HCT116 (cell line): ENCODE results near the gene PRPF18. TPM values are rescaled to one million over a fixed set of nuclear protein-coding genes. Genes with fewer than 3 reads are reported as not detected.

Experiments
- ATAC-seq: fragments of 200-7000 bp; cut with Tn5 transposase; 2 replicates; pipeline ENCODE4 v1.9.1; 2020; ENCODE audit warnings: mild to moderate bottlenecking, moderate library complexity
- BruUV-seq: library from RNA; stranded (reverse); fragments of 400-500 nt; replicated peaks from 2 replicates; lab custom pipeline; 2021; lab: Mats Ljungman, UMichigan
- CTCF ChIA-PET: fragments of 300-600 bp; sonication (Branson Sonifier 250); formaldehyde crosslinking; loops from one replicate; lab custom pipeline; 2021; ENCODE audit warnings: antibody characterized with exemption; lab: Charles Lee
- POLR2A ChIA-PET: fragments of 300-600, 350-600 bp; sonication (Branson Sonifier 250); formaldehyde crosslinking; loops from one replicate; lab custom pipeline; 2021; ENCODE audit warnings: antibody characterized with exemption; lab: Charles Lee
- RAD21 ChIA-PET, 2 experiments: fragments of 300-600 bp; sonication (Branson Sonifier 250); formaldehyde crosslinking; loops; one replicate each; lab custom pipeline; 2023; ENCODE audit warnings: low total read pairs in 2 of 2; ENCODE audit not compliant: uncharacterized antibody in 2 of 2, unreplicated experiment in 2 of 2, low non-redundant PET in 1 of 2; lab: Charles Lee
- DNase-seq: peaks from one replicate; pipeline ENCODE4 v3.0.0-alpha.2; 2010; ENCODE audit warnings: low read depth, low spot score
- H2AFZ ChIP-seq: fragments of 200-600 bp; shearing (Covaris generic), sonication (generic); 2 replicates; pipeline ENCODE4 v1.6.1; 2017; ENCODE audit warnings: low read depth, mixed run types, mixed read lengths, antibody characterized with exemption, low read length; ENCODE audit not compliant: poor library complexity, severe bottlenecking
- H3K27ac ChIP-seq: 2 replicates; pipeline ENCODE4 v1.5.1; 2012; ENCODE audit warnings: low read depth, low read length
- H3K27me3 ChIP-seq: fragments of 200-600 bp; sonication (generic); 2 replicates; pipeline ENCODE4 v1.6.1; 2016; ENCODE audit warnings: mixed run types, low read length, mixed read lengths; ENCODE audit not compliant: insufficient read depth
- H3K36me3 ChIP-seq, 2 experiments: fragments of 200-500 bp in 1 of 2; fragments of 200-600 bp in 1 of 2; sonication (Bioruptor generic) in 1 of 2; sonication (generic) in 1 of 2; 2 replicates each; pipeline versions ENCODE4 v1.5.1 to v1.6.1; 2014 to 2016; ENCODE audit warnings: low read length in 2 of 2, inconsistent platforms in 1 of 2, mixed read lengths in 1 of 2, mixed run types in 1 of 2; ENCODE audit not compliant: insufficient read depth in 2 of 2, control insufficient read depth in 1 of 2
- H3K4me1 ChIP-seq, 2 experiments: fragments of 200-600 bp in 1 of 2; sonication (generic) in 1 of 2; 2 replicates each; pipeline versions ENCODE4 v1.5.1 to v1.6.1; 2012 to 2017; ENCODE audit warnings: low read length in 2 of 2, inconsistent platforms in 1 of 2, mild to moderate bottlenecking in 1 of 2, mixed read lengths in 1 of 2, mixed run types in 1 of 2, moderate library complexity in 1 of 2; ENCODE audit not compliant: insufficient read depth in 2 of 2, control insufficient read depth in 1 of 2
- H3K4me2 ChIP-seq: fragments of 200-600 bp; sonication (generic); 2 replicates; pipeline ENCODE4 v1.6.1; 2017; ENCODE audit warnings: mixed run types, low read length, mixed read lengths
- H3K4me3 ChIP-seq, 2 experiments: fragments of 200-600 bp in 1 of 2; sonication (generic) in 1 of 2; replicated peaks in 1 of 2; 2 replicates each; pipeline ENCODE4 v1.5.1; 2011 to 2016; ENCODE audit warnings: low read length in 2 of 2, control low read depth in 1 of 2, low read depth in 1 of 2, mild to moderate bottlenecking in 1 of 2, mixed read lengths in 1 of 2, mixed run types in 1 of 2
- H3K79me2 ChIP-seq: fragments of 200-600 bp; sonication (generic); 2 replicates; pipeline ENCODE4 v1.6.1; 2017; ENCODE audit warnings: mild to moderate bottlenecking, mixed run types, low read length, moderate library complexity, mixed read lengths; ENCODE audit not compliant: insufficient read depth
- H3K9ac ChIP-seq: fragments of 200-600 bp; sonication (generic); 2 replicates; pipeline ENCODE4 v1.6.1; 2016; ENCODE audit warnings: low read length, mixed read lengths
- H3K9me2 ChIP-seq: fragments of 200-600 bp; sonication (generic), shearing (Covaris generic); 2 replicates; pipeline ENCODE4 v1.6.1; 2017; ENCODE audit warnings: mixed run types, mild to moderate bottlenecking, moderate library complexity; ENCODE audit not compliant: insufficient read depth
- H3K9me3 ChIP-seq, 2 experiments: fragments of 200-500 bp in 1 of 2; fragments of 200-600 bp in 1 of 2; sonication (Bioruptor generic) in 1 of 2; sonication (generic) in 1 of 2; 2 replicates each; pipeline ENCODE4 v1.6.1; 2014 to 2017; ENCODE audit warnings: low read length in 2 of 2, mixed read lengths in 2 of 2, inconsistent platforms in 1 of 2, low read depth in 1 of 2, mild to moderate bottlenecking in 1 of 2, mixed run types in 1 of 2, moderate library complexity in 1 of 2; ENCODE audit not compliant: control insufficient read depth in 1 of 2, insufficient read depth in 1 of 2
- H4K20me1 ChIP-seq: fragments of 200-600 bp; sonication (generic), shearing (Covaris generic); 2 replicates; pipeline ENCODE4 v1.6.1; 2017; ENCODE audit warnings: mixed run types, mild to moderate bottlenecking, moderate library complexity; ENCODE audit not compliant: insufficient read depth
- CBX3 ChIP-seq: IDR thresholded peaks from 2 replicates; pipeline ENCODE4 v1.6.1; 2012; ENCODE audit warnings: low read depth
- EGR1 ChIP-seq: IDR thresholded peaks from 2 replicates; pipeline ENCODE4 v1.6.1; 2012; ENCODE audit warnings: low read depth
- ELF1 ChIP-seq: IDR thresholded peaks from 2 replicates; pipeline ENCODE4 v1.6.1; 2012; ENCODE audit warnings: low read depth, borderline replicate concordance
- EZH2 ChIP-seq: fragments of 200-600 bp; sonication (generic); IDR thresholded peaks from 2 replicates; pipeline ENCODE4 v1.6.1; 2017; ENCODE audit warnings: antibody characterized with exemption, mixed run types
- FOSL1 ChIP-seq: IDR thresholded peaks from 2 replicates; pipeline ENCODE4 v1.6.1; 2012; ENCODE audit warnings: low read depth
- POLR2AphosphoS5 ChIP-seq: IDR thresholded peaks from 2 replicates; pipeline ENCODE4 v1.6.1; 2011; ENCODE audit warnings: mild to moderate bottlenecking, low read depth, low read length, moderate library complexity
- RAD21 ChIP-seq: IDR thresholded peaks from 2 replicates; pipeline ENCODE4 v1.6.1; 2012; ENCODE audit warnings: low read depth, mild to moderate bottlenecking
- REST ChIP-seq: IDR thresholded peaks from 2 replicates; pipeline ENCODE4 v1.6.1; 2012; ENCODE audit warnings: low read depth
- SIN3A ChIP-seq: IDR thresholded peaks from 2 replicates; pipeline ENCODE4 v1.6.1; 2012; ENCODE audit warnings: low read depth
- SRF ChIP-seq: IDR thresholded peaks from 2 replicates; pipeline ENCODE4 v1.6.1; 2012; ENCODE audit warnings: low read depth
- TCF7L2 ChIP-seq: IDR thresholded peaks from 2 replicates; pipeline ENCODE4 v1.7.0; 2011; ENCODE audit warnings: borderline replicate concordance, inconsistent platforms; ENCODE audit not compliant: insufficient read depth, insufficient read length; ENCODE audit errors: extremely low read depth
- YY1 ChIP-seq: IDR thresholded peaks from 2 replicates; pipeline ENCODE4 v1.6.1; 2011; ENCODE audit warnings: low read length, low read depth, moderate library complexity, mild to moderate bottlenecking; ENCODE audit not compliant: insufficient replicate concordance; ENCODE audit errors: extremely low read depth
- ZBTB33 ChIP-seq: IDR thresholded peaks from 2 replicates; pipeline ENCODE4 v1.6.1; 2011; ENCODE audit warnings: mild to moderate bottlenecking, low read length, moderate library complexity; ENCODE audit not compliant: insufficient replicate concordance; ENCODE audit errors: extremely low read depth
- ZFX ChIP-seq: fragments of 450-650 bp; IDR thresholded peaks from 2 replicates; pipeline ENCODE4 v1.6.1; 2017
- ZNF274 ChIP-seq: fragments of 200-500 bp; sonication (Bioruptor generic); IDR thresholded peaks from 2 replicates; pipeline ENCODE4 v1.6.1; 2014; ENCODE audit warnings: mild to moderate bottlenecking, low read depth, low read length, inconsistent platforms
- intact Hi-C: fragments of 100-400 bp; cut with micrococcal nuclease; formaldehyde crosslinking; loops from 2 replicates; pipeline ENCODE4 v1.10.0; 2022
- total RNA-seq: library from RNA; stranded (reverse); gene quantifications from one replicate; pipeline ENCODE4 v1.2.1, GENCODE V29; 2021; ENCODE audit not compliant: unreplicated experiment
- TF ChIP-seq, protein P1 (sequence below): IDR thresholded peaks from 2 replicates; pipeline ENCODE4 v1.6.1; 2012

PRPF18 gene
- total RNA-seq, 1 experiment from 2014 or later, result 16.2 TPM

- H3K79me2 ChIP-seq, result no peaks in the 10 kb centered on the region
- intact Hi-C loops, result no loop called here
- H3K27ac ChIP-seq, result no peak overlapping the region
- H3K9ac ChIP-seq, result no peak overlapping the region
- H3K27me3 ChIP-seq, result no peaks in the 10 kb centered on the region
- CTCF ChIA-PET, result no interaction called here
- no peaks in the 10 kb centered on the region for H3K9me3 ChIP-seq
- no peaks in the 10 kb centered on the region; the same call in 1 of the 2 replicates for H4K20me1 ChIP-seq
- TF ChIP-seq ZNF274, result no peak
- no peak for TF ChIP-seq ZFX
- no peak for TF ChIP-seq YY1
- TF ChIP-seq RAD21, result no peak
- ATAC-seq (no peak), DNase-seq (no peak)
- H3K36me3 ChIP-seq, result no peaks in the 10 kb centered on the region
- no peak overlapping the region for H2AFZ ChIP-seq
- POLR2A ChIA-PET, result no interaction called here
- H3K4me1 ChIP-seq, result no peaks in the 10 kb centered on the region
- H3K9me2 ChIP-seq, result no peaks in the 10 kb centered on the region
- H3K4me2 ChIP-seq, result no peak overlapping the region
- no TSS peak for BruUV-seq
- no peak overlapping the region for H3K4me3 ChIP-seq
- RAD21 ChIA-PET, result no interaction called here
These were observed 45.7 kb downstream of the PRPF18 start for GRCh38 chr10:13632440-13632839.

GRCh38 chr10:13632884-13633440 lies 46.2 kb downstream of the PRPF18 start:
- ATAC-seq, result no peak
- Histone ChIP-seq H3K27ac (no peak overlapping the region), H4K20me1 (no peaks in the 10 kb centered on the region; the same call in 1 of the 2 replicates), H3K9ac (no peak overlapping the region), H3K4me3 (no peak overlapping the region), H3K36me3 (no peaks in the 10 kb centered on the region), H3K27me3 (no peaks in the 10 kb centered on the region), H3K4me2 (no peak overlapping the region), H3K79me2 (no peaks in the 10 kb centered on the region), H3K4me1 (no peaks in the 10 kb centered on the region), H3K9me2 (no peaks in the 10 kb centered on the region), H2AFZ (no peak overlapping the region), H3K9me3 (no peaks in the 10 kb centered on the region)
- intact Hi-C loops, result no loop called here
- ChIA-PET POLR2A (no interaction called here), CTCF (no interaction called here), RAD21 (no interaction called here)
- BruUV-seq, result no TSS peak
- no peak for DNase-seq
- TF ChIP-seq ZFX, result no peak
- no peak for TF ChIP-seq CBX3
- no peak for TF ChIP-seq FOSL1
- TF ChIP-seq ELF1, result no peak
- no peak for TF ChIP-seq RAD21
- TF ChIP-seq POLR2AphosphoS5, result no peak
- no peak for TF ChIP-seq ZBTB33
- TF ChIP-seq EZH2, result no peak
- TF ChIP-seq, protein P1, sequence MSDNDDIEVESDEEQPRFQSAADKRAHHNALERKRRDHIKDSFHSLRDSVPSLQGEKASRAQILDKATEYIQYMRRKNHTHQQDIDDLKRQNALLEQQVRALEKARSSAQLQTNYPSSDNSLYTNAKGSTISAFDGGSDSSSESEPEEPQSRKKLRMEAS, result no peak
- no peak for TF ChIP-seq TCF7L2
- TF ChIP-seq SIN3A, result no peak
- TF ChIP-seq SRF, result no peak
- TF ChIP-seq EGR1, result no peak
- no peak for TF ChIP-seq REST
